GM23338 (cell line): Measurements from ENCODE around the gene LIMS3. TPM values are rescaled to one million over a fixed set of nuclear protein-coding genes. Genes with fewer than 3 reads are reported as not detected.
"Not testable (repeated sequence)": the region's sequence is repeated elsewhere in the genome, so short reads cannot be mapped to it uniquely, and the experiment has no call there.

ENCODE experiments used
- ATAC-seq: fragments of 200-7000 bp; cut with Tn5 transposase; 3 replicates; pipeline ENCODE4 v1.9.1; 2020
- DNase-seq: peaks from one replicate; pipeline ENCODE4 v3.0.0-alpha.2; 2015; ENCODE audit warnings: low spot score
- H2AFZ ChIP-seq: fragments of 200-600 bp; sonication (generic); 2 replicates; pipeline ENCODE4 v1.8.0; 2016; ENCODE audit warnings: antibody characterized with exemption, mild to moderate bottlenecking, moderate library complexity
- H3F3A ChIP-seq: fragments of 200-600 bp; sonication (generic); replicated peaks from 2 replicates; pipeline ENCODE4 v1.8.0; 2017; ENCODE audit warnings: antibody characterized with exemption, mixed run types, low read depth
- H3K27ac ChIP-seq: fragments of 200-600 bp; sonication (generic); 2 replicates; pipeline ENCODE4 v1.6.1; 2016; ENCODE audit warnings: low read depth
- H3K27me3 ChIP-seq: fragments of 200-600 bp; sonication (generic); 2 replicates; pipeline ENCODE4 v1.8.0; 2016; ENCODE audit warnings: mild to moderate bottlenecking, mixed run types, moderate library complexity; ENCODE audit not compliant: insufficient read depth
- H3K36me3 ChIP-seq: fragments of 200-600 bp; sonication (generic); 2 replicates; pipeline ENCODE4 v1.8.0; 2016; ENCODE audit warnings: mild to moderate bottlenecking; ENCODE audit not compliant: insufficient read depth
- H3K4me1 ChIP-seq: fragments of 200-600 bp; sonication (generic); 2 replicates; pipeline ENCODE4 v1.8.0; 2016; ENCODE audit warnings: mild to moderate bottlenecking, moderate library complexity; ENCODE audit not compliant: insufficient read depth
- H3K4me2 ChIP-seq: fragments of 200-600 bp; sonication (generic); 2 replicates; pipeline ENCODE4 v1.7.1; 2017; ENCODE audit warnings: mixed run types
- H3K4me3 ChIP-seq: fragments of 200-600 bp; sonication (generic); 2 replicates; pipeline ENCODE4 v1.6.1; 2016; ENCODE audit warnings: mixed run types
- H3K79me2 ChIP-seq: fragments of 200-600 bp; sonication (generic); replicated peaks from 2 replicates; pipeline ENCODE4 v1.8.0; 2017; ENCODE audit warnings: mild to moderate bottlenecking; ENCODE audit not compliant: insufficient read depth
- H3K9me2 ChIP-seq: fragments of 200-600 bp; sonication (generic); 2 replicates; pipeline ENCODE4 v1.8.0; 2017; ENCODE audit not compliant: insufficient read depth
- H4K20me1 ChIP-seq: fragments of 200-600 bp; sonication (generic); replicated peaks from 2 replicates; pipeline ENCODE4 v1.8.0; 2017; ENCODE audit warnings: mild to moderate bottlenecking; ENCODE audit not compliant: insufficient read depth
- H3K27ac Mint-ChIP-seq: 2 replicates; pipeline ENCODE4 v1.8.0; 2020; ENCODE audit warnings: inconsistent platforms, mild to moderate bottlenecking, moderate library complexity, mixed read lengths
- H3K27me3 Mint-ChIP-seq: 3 replicates; pipeline ENCODE4 v1.8.0; 2022; ENCODE audit warnings: low read depth, mild to moderate bottlenecking, moderate library complexity, mixed read lengths, inconsistent platforms; ENCODE audit not compliant: insufficient read depth, poor library complexity
- H3K36me3 Mint-ChIP-seq: 3 replicates; pipeline ENCODE4 v1.8.0; 2021; ENCODE audit warnings: low read depth, mild to moderate bottlenecking, inconsistent platforms, moderate library complexity, mixed read lengths
- H3K4me1 Mint-ChIP-seq: 3 replicates; pipeline ENCODE4 v1.8.0; 2020; ENCODE audit warnings: mild to moderate bottlenecking, inconsistent platforms, mixed read lengths
- H3K4me3 Mint-ChIP-seq: 3 replicates; pipeline ENCODE4 v1.8.0; 2021; ENCODE audit warnings: moderate library complexity, mild to moderate bottlenecking, inconsistent platforms, mixed read lengths
- H3K9me3 Mint-ChIP-seq: 3 replicates; pipeline ENCODE4 v1.8.0; 2020; ENCODE audit warnings: moderate library complexity, mild to moderate bottlenecking, inconsistent platforms, mixed read lengths
- polyA plus RNA-seq: library from polyadenylated mRNA; unstranded; fragments of >200 nt; fragmentation: Nextera tagmentation; extraction: Ambion mirVana; gene quantifications from 2 replicates; pipeline ENCODE4 v1.2.1, GENCODE V29; 2016
- total RNA-seq: library from RNA; depleted of rRNA; stranded (reverse); fragments of >200 nt; shearing (Covaris generic); gene quantifications from 2 replicates; pipeline ENCODE4 v1.2.3, GENCODE V29; 2014

LIMS3 gene
- total and polyA plus RNA-seq, 2 experiments from 2014 or later, result 1.0 to 1.8 TPM

- not testable (repeated sequence) for H3K4me1 ChIP-seq, H3K4me3 Mint-ChIP-seq, H3F3A ChIP-seq, H2AFZ ChIP-seq, H3K27me3 ChIP-seq, H3K79me2 ChIP-seq, H3K27ac Mint-ChIP-seq, H3K4me1 Mint-ChIP-seq, H3K4me3 ChIP-seq, H3K9me2 ChIP-seq, H3K27me3 Mint-ChIP-seq, H3K4me2 ChIP-seq, H3K36me3 Mint-ChIP-seq, DNase-seq, H3K27ac ChIP-seq, H3K36me3 ChIP-seq, H3K9me3 Mint-ChIP-seq, H4K20me1 ChIP-seq
- ATAC-seq, result peak; percentile 77
Observed at GRCh38 chr2:109905796-109906195, 7.3 kb downstream of the LIMS3 start.

GRCh38 chr2:109908626-109909025 is 10.1 kb downstream of the LIMS3 start:
- H3K27ac Mint-ChIP-seq, H3K4me1 ChIP-seq, H3K9me2 ChIP-seq, H3K27me3 Mint-ChIP-seq, H3K36me3 ChIP-seq, ATAC-seq, H3K36me3 Mint-ChIP-seq, H3K4me1 Mint-ChIP-seq, H3F3A ChIP-seq, H3K4me3 ChIP-seq, H4K20me1 ChIP-seq, H3K4me2 ChIP-seq, H2AFZ ChIP-seq, H3K27ac ChIP-seq, H3K27me3 ChIP-seq, H3K4me3 Mint-ChIP-seq, H3K79me2 ChIP-seq, DNase-seq, H3K9me3 Mint-ChIP-seq: not testable (repeated sequence)

GRCh38 chr2:109910789-109911188 is 12.3 kb downstream of the LIMS3 start:
- H3F3A ChIP-seq, H3K4me2 ChIP-seq, H3K27me3 ChIP-seq, H3K4me3 ChIP-seq, ATAC-seq, H3K27ac Mint-ChIP-seq, H3K4me1 Mint-ChIP-seq, H3K79me2 ChIP-seq, H2AFZ ChIP-seq, H3K9me3 Mint-ChIP-seq, H3K27ac ChIP-seq, H3K36me3 Mint-ChIP-seq, H3K9me2 ChIP-seq, H3K4me1 ChIP-seq, H3K36me3 ChIP-seq, H3K4me3 Mint-ChIP-seq, DNase-seq, H3K27me3 Mint-ChIP-seq, H4K20me1 ChIP-seq: not testable (repeated sequence)

- H3K27me3 ChIP-seq, H3K4me3 Mint-ChIP-seq, H3K4me2 ChIP-seq, H3K4me3 ChIP-seq, H4K20me1 ChIP-seq, H3K27ac Mint-ChIP-seq, H3K9me3 Mint-ChIP-seq, H3K79me2 ChIP-seq, H3K4me1 ChIP-seq, H3F3A ChIP-seq, ATAC-seq, H2AFZ ChIP-seq, H3K9me2 ChIP-seq, H3K4me1 Mint-ChIP-seq, H3K36me3 ChIP-seq, H3K36me3 Mint-ChIP-seq, DNase-seq, H3K27ac ChIP-seq, H3K27me3 Mint-ChIP-seq: not testable (repeated sequence)
Observed at GRCh38 chr2:109913911-109914310, 15.4 kb downstream of the LIMS3 start.

GRCh38 chr2:109914552-109914951 is 16.1 kb downstream of the LIMS3 start:
- not testable (repeated sequence) for H3K4me1 Mint-ChIP-seq, H3K27me3 Mint-ChIP-seq, H3K27me3 ChIP-seq

GRCh38 chr2:109915830-109916229 is 17.3 kb downstream of the LIMS3 start:
- not testable (repeated sequence) for H3K27ac Mint-ChIP-seq, H3F3A ChIP-seq, H3K4me3 ChIP-seq, H3K4me2 ChIP-seq, DNase-seq, H3K27me3 Mint-ChIP-seq, H3K4me1 Mint-ChIP-seq, H3K27ac ChIP-seq, ATAC-seq, H2AFZ ChIP-seq, H3K27me3 ChIP-seq, H3K4me1 ChIP-seq, H3K36me3 Mint-ChIP-seq, H3K36me3 ChIP-seq, H3K9me2 ChIP-seq, H3K79me2 ChIP-seq, H3K4me3 Mint-ChIP-seq, H3K9me3 Mint-ChIP-seq, H4K20me1 ChIP-seq

More at GRCh38 chr2:109914552-109914951, 16.1 kb downstream of the LIMS3 start:
- DNase-seq, H3K4me3 Mint-ChIP-seq, H3K36me3 Mint-ChIP-seq, H3K79me2 ChIP-seq, H3K27ac ChIP-seq, H3K9me2 ChIP-seq, H3K9me3 Mint-ChIP-seq, H4K20me1 ChIP-seq, H2AFZ ChIP-seq, H3F3A ChIP-seq, ATAC-seq, H3K27ac Mint-ChIP-seq, H3K4me1 ChIP-seq, H3K36me3 ChIP-seq, H3K4me2 ChIP-seq, H3K4me3 ChIP-seq: not testable (repeated sequence)

GRCh38 chr2:109920162-109920561 is 21.7 kb downstream of the LIMS3 start:
- H3K4me2 ChIP-seq, H3K4me3 ChIP-seq, ATAC-seq, H3K27ac ChIP-seq, H3K27ac Mint-ChIP-seq, H2AFZ ChIP-seq, H3K4me1 Mint-ChIP-seq, H3K27me3 ChIP-seq, H3K4me3 Mint-ChIP-seq, H3K4me1 ChIP-seq, H3K36me3 ChIP-seq, H3K9me3 Mint-ChIP-seq, H3K9me2 ChIP-seq, H3F3A ChIP-seq, H3K79me2 ChIP-seq, H4K20me1 ChIP-seq, H3K27me3 Mint-ChIP-seq, DNase-seq, H3K36me3 Mint-ChIP-seq: not testable (repeated sequence)
